Measurements from ENCODE around the gene DMP1.
"Not testable (repeated sequence)": the region's sequence is repeated elsewhere in the genome, so short reads cannot be mapped to it uniquely, and the experiment has no call there.

The DMP1 gene

DNA sequence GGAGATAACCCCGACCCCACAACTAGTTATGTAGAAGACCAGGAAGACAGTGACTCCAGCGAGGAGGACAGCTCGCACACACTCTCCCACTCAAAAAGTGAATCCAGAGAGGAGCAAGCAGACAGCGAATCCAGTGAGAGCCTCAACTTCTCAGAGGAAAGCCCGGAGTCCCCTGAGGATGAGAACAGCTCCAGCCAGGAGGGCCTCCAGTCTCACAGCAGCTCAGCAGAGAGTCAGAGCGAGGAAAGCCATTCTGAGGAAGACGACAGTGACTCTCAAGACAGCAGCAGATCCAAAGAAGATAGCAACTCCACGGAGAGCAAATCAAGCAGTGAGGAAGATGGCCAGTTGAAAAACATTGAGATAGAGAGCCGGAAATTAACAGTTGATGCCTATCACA lies 12.8 kb downstream of the DMP1 start:
- CTCF ChIA-PET = no interaction called here
- TF ChIP-seq, protein P1, sequence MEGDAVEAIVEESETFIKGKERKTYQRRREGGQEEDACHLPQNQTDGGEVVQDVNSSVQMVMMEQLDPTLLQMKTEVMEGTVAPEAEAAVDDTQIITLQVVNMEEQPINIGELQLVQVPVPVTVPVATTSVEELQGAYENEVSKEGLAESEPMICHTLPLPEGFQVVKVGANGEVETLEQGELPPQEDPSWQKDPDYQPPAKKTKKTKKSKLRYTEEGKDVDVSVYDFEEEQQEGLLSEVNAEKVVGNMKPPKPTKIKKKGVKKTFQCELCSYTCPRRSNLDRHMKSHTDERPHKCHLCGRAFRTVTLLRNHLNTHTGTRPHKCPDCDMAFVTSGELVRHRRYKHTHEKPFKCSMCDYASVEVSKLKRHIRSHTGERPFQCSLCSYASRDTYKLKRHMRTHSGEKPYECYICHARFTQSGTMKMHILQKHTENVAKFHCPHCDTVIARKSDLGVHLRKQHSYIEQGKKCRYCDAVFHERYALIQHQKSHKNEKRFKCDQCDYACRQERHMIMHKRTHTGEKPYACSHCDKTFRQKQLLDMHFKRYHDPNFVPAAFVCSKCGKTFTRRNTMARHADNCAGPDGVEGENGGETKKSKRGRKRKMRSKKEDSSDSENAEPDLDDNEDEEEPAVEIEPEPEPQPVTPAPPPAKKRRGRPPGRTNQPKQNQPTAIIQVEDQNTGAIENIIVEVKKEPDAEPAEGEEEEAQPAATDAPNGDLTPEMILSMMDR (conservative IDR thresholded peaks at IDR 0.05; ENCODE audit: low read depth) = no peak
- H3K27ac ChIP-seq = no peak overlapping the region
- POLR2A ChIA-PET (ENCODE audit: low non-redundant PET) = no interaction called here
- DNase-seq (ENCODE audit: low spot score) = no peak

GRCh38 chr4:87669373-87669772 lies 19.3 kb downstream of the DMP1 start:
- no peak for DNase-seq (ENCODE audit: low spot score)
- H3K27ac ChIP-seq = no peak overlapping the region
- CTCF ChIA-PET = no interaction called here
- POLR2A ChIA-PET (ENCODE audit: low non-redundant PET) = no interaction called here
- TF ChIP-seq, protein P1 (conservative IDR thresholded peaks at IDR 0.05; ENCODE audit: low read depth) = no peak

GRCh38 chr4:87677731-87678130 lies 27.7 kb downstream of the DMP1 start:
- POLR2A ChIA-PET (ENCODE audit: low non-redundant PET) = no interaction called here

DNA sequence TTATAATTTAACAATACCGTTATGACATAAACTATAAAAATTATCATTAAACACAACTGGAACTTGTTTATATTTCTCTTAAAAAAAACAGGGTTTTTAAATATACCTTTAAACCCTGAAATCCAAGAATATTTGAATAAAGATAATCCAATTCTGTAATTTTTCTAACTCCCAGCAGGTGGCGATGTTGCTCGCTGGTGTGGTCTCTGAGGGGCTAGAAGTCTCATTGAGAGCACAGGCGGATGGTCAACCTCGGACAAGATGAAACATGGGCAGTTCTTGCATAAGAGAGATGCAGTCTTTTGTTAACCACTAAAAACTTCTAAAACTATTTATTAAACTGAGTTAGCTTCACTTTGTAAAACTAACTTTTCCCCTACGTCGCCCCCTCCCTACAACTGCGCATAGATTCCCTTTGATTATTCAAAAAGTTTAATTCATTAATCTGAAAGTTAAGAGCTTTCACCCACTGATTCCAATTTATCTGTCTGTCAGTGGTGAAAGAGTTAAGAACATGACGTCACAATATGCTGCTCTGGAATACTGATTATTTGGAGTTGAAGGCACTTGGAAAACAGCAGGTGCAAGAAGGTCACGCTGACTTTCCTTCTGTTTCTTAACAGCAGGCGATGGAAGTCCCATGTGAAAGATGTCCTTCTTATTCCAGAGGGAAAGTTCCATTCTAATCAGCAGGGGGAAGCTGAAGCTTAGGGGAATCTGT lies 29.5 kb downstream of the DMP1 start:
- TF ChIP-seq, protein P1 (conservative IDR thresholded peaks at IDR 0.05; ENCODE audit: low read depth) = peak; percentile 78
- CTCF ChIA-PET = interaction anchor here (0.6 to 2.1 kb wide), 10 partner anchors 18 to 259 kb away, joined by 3 to 11 read pairs (median 4); no protein-coding TSS in a partner anchor
- DNase-seq (ENCODE audit: low spot score) = peak; percentile 31
- no peak overlapping the region for H3K27ac ChIP-seq
- POLR2A ChIA-PET (ENCODE audit: low non-redundant PET) = no interaction called here

More at GRCh38 chr4:87677731-87678130, 27.7 kb downstream of the DMP1 start:
- H3K27ac ChIP-seq = no peak overlapping the region
- CTCF ChIA-PET = interaction anchor here (0.6 to 1.4 kb wide), 3 partner anchors 87 to 171 kb away, joined by 3 to 4 read pairs (median 4); no protein-coding TSS in a partner anchor
- TF ChIP-seq, protein P1 (conservative IDR thresholded peaks at IDR 0.05; ENCODE audit: low read depth) = no peak
- no peak for DNase-seq (ENCODE audit: low spot score)

GRCh38 chr4:87680271-87680670 lies 30.2 kb downstream of the DMP1 start:
- ChIA-PET POLR2A (ENCODE audit: low non-redundant PET) (no interaction called here), CTCF (interaction anchor here (0.6 to 2.1 kb wide), 10 partner anchors 19 to 447 kb away, joined by 3 to 11 read pairs (median 4); no protein-coding TSS in a partner anchor)
- H3K27ac ChIP-seq = no peak overlapping the region
- no peak for DNase-seq (ENCODE audit: low spot score)
- TF ChIP-seq, protein P1 (conservative IDR thresholded peaks at IDR 0.05; ENCODE audit: low read depth) = no peak

DNA sequence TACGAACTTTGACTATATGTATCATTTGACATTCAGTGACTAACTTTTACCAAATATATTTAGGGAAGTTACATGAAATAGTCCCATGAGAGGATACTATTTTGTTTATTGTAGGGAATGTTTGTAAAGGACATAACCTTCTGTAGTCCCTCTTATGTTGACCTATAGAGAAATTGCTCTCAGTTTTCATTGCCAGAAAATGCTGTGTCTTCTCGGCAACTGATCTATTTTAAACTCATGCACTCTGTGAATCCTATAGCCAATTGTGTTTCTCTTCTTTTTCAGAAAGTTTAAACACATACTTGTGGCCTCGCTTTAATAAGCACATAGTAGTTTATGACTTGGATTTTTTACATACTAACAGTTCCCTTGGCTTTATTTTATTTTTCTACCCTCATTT lies 38.2 kb downstream of the DMP1 start:
- POLR2A ChIA-PET (ENCODE audit: low non-redundant PET) = no interaction called here
- CTCF ChIA-PET = no interaction called here
- H3K27ac ChIP-seq = no peak overlapping the region
- DNase-seq (ENCODE audit: low spot score) = no peak
- TF ChIP-seq, protein P1 (conservative IDR thresholded peaks at IDR 0.05; ENCODE audit: low read depth) = no peak

DNA sequence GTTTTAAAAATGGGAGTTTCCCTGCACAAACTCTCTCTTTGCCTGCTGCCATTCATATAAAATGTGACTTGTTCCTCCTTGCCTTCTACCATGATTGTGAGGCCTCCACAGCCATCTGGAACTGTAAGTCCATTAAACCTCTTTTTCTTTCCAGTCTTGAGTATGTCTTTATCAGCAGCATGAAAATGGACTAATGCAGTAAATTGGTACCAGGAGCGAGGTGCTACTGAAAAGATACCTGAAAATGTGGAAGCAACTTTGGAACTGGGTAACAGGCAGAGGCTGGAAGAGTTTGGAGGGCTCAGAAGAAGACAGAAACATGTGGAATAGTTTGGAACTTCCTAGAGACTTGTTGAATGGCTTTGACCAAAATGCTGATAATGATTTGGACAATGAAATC lies 40.9 kb downstream of the DMP1 start:
- POLR2A ChIA-PET (ENCODE audit: low non-redundant PET); H3K27ac ChIP-seq; CTCF ChIA-PET; DNase-seq (ENCODE audit: low spot score): not testable (repeated sequence)

- H3K27ac ChIP-seq; DNase-seq (ENCODE audit: low spot score); POLR2A ChIA-PET (ENCODE audit: low non-redundant PET); CTCF ChIA-PET: not testable (repeated sequence)
Observed at GRCh38 chr4:87692060-87692459, 42.0 kb downstream of the DMP1 start.

All from RWPE1 (cell line).